C4-2B (cell line): ENCODE results near the gene RASA3.

Experiments
- ZFX ChIP-seq: fragments of 450-650 bp; IDR thresholded peaks from 2 replicates; pipeline ENCODE4 v1.6.1; 2017
- TF ChIP-seq, protein P1 (sequence below): fragments of 450-650 bp; conservative IDR thresholded peaks from 2 replicates; pipeline ENCODE4 v1.5.1; 2017; ENCODE audit warnings: mild to moderate bottlenecking

DNA sequence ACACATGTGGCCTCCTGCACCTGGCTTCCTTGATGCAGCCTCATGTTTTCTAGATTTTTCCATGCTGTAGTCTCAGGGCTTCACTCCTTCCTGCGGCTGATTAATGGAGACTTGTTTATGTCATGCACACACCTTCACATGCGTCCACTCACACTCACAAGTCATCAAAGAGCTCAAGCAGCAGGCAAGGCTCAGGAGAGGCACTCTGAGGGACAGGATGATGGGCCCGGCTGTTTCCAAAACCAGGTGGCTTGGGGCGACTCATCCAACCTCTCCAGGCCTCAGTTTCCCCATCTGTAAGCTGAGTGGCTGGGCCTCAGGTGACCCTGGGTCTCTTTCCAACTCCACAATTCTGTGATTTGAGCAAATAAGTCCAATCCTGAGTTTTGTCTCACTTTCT lies 36.9 kb downstream of the RASA3 start:
- TF ChIP-seq, protein P1, sequence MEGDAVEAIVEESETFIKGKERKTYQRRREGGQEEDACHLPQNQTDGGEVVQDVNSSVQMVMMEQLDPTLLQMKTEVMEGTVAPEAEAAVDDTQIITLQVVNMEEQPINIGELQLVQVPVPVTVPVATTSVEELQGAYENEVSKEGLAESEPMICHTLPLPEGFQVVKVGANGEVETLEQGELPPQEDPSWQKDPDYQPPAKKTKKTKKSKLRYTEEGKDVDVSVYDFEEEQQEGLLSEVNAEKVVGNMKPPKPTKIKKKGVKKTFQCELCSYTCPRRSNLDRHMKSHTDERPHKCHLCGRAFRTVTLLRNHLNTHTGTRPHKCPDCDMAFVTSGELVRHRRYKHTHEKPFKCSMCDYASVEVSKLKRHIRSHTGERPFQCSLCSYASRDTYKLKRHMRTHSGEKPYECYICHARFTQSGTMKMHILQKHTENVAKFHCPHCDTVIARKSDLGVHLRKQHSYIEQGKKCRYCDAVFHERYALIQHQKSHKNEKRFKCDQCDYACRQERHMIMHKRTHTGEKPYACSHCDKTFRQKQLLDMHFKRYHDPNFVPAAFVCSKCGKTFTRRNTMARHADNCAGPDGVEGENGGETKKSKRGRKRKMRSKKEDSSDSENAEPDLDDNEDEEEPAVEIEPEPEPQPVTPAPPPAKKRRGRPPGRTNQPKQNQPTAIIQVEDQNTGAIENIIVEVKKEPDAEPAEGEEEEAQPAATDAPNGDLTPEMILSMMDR: no peak
- no peak for TF ChIP-seq ZFX
